HCT116 (cell line): ENCODE data around the gene CACNB1. TPM values are rescaled to one million over a fixed set of nuclear protein-coding genes. Genes with fewer than 3 reads are reported as not detected.

Experiments used
- ATAC-seq: fragments of 200-7000 bp; cut with Tn5 transposase; 2 replicates; pipeline ENCODE4 v1.9.1; 2020; ENCODE audit warnings: mild to moderate bottlenecking, moderate library complexity
- BruUV-seq: library from RNA; stranded (reverse); fragments of 400-500 nt; replicated peaks from 2 replicates; lab custom pipeline; 2021; lab: Mats Ljungman, UMichigan
- CTCF ChIA-PET: fragments of 300-600 bp; sonication (Branson Sonifier 250); formaldehyde crosslinking; loops from one replicate; lab custom pipeline; 2021; ENCODE audit warnings: antibody characterized with exemption; lab: Charles Lee
- POLR2A ChIA-PET: fragments of 300-600, 350-600 bp; sonication (Branson Sonifier 250); formaldehyde crosslinking; loops from one replicate; lab custom pipeline; 2021; ENCODE audit warnings: antibody characterized with exemption; lab: Charles Lee
- RAD21 ChIA-PET, 2 experiments: fragments of 300-600 bp; sonication (Branson Sonifier 250); formaldehyde crosslinking; loops; one replicate each; lab custom pipeline; 2023; ENCODE audit warnings: low total read pairs in 2 of 2; ENCODE audit not compliant: uncharacterized antibody in 2 of 2, unreplicated experiment in 2 of 2, low non-redundant PET in 1 of 2; lab: Charles Lee
- DNase-seq: peaks from one replicate; pipeline ENCODE4 v3.0.0-alpha.2; 2010; ENCODE audit warnings: low read depth, low spot score
- H2AFZ ChIP-seq: fragments of 200-600 bp; shearing (Covaris generic), sonication (generic); 2 replicates; pipeline ENCODE4 v1.6.1; 2017; ENCODE audit warnings: low read depth, mixed run types, mixed read lengths, antibody characterized with exemption, low read length; ENCODE audit not compliant: poor library complexity, severe bottlenecking
- H3K27ac ChIP-seq: 2 replicates; pipeline ENCODE4 v1.5.1; 2012; ENCODE audit warnings: low read depth, low read length
- H3K27me3 ChIP-seq: fragments of 200-600 bp; sonication (generic); 2 replicates; pipeline ENCODE4 v1.6.1; 2016; ENCODE audit warnings: mixed run types, low read length, mixed read lengths; ENCODE audit not compliant: insufficient read depth
- H3K36me3 ChIP-seq, 2 experiments: fragments of 200-500 bp in 1 of 2; fragments of 200-600 bp in 1 of 2; sonication (Bioruptor generic) in 1 of 2; sonication (generic) in 1 of 2; 2 replicates each; pipeline versions ENCODE4 v1.5.1 to v1.6.1; 2014 to 2016; ENCODE audit warnings: low read length in 2 of 2, inconsistent platforms in 1 of 2, mixed read lengths in 1 of 2, mixed run types in 1 of 2; ENCODE audit not compliant: insufficient read depth in 2 of 2, control insufficient read depth in 1 of 2
- H3K4me1 ChIP-seq, 2 experiments: fragments of 200-600 bp in 1 of 2; sonication (generic) in 1 of 2; 2 replicates each; pipeline versions ENCODE4 v1.5.1 to v1.6.1; 2012 to 2017; ENCODE audit warnings: low read length in 2 of 2, inconsistent platforms in 1 of 2, mild to moderate bottlenecking in 1 of 2, mixed read lengths in 1 of 2, mixed run types in 1 of 2, moderate library complexity in 1 of 2; ENCODE audit not compliant: insufficient read depth in 2 of 2, control insufficient read depth in 1 of 2
- H3K4me2 ChIP-seq: fragments of 200-600 bp; sonication (generic); 2 replicates; pipeline ENCODE4 v1.6.1; 2017; ENCODE audit warnings: mixed run types, low read length, mixed read lengths
- H3K4me3 ChIP-seq, 2 experiments: fragments of 200-600 bp in 1 of 2; sonication (generic) in 1 of 2; replicated peaks in 1 of 2; 2 replicates each; pipeline ENCODE4 v1.5.1; 2011 to 2016; ENCODE audit warnings: low read length in 2 of 2, control low read depth in 1 of 2, low read depth in 1 of 2, mild to moderate bottlenecking in 1 of 2, mixed read lengths in 1 of 2, mixed run types in 1 of 2
- H3K79me2 ChIP-seq: fragments of 200-600 bp; sonication (generic); 2 replicates; pipeline ENCODE4 v1.6.1; 2017; ENCODE audit warnings: mild to moderate bottlenecking, mixed run types, low read length, moderate library complexity, mixed read lengths; ENCODE audit not compliant: insufficient read depth
- H3K9ac ChIP-seq: fragments of 200-600 bp; sonication (generic); 2 replicates; pipeline ENCODE4 v1.6.1; 2016; ENCODE audit warnings: low read length, mixed read lengths
- H3K9me2 ChIP-seq: fragments of 200-600 bp; sonication (generic), shearing (Covaris generic); 2 replicates; pipeline ENCODE4 v1.6.1; 2017; ENCODE audit warnings: mixed run types, mild to moderate bottlenecking, moderate library complexity; ENCODE audit not compliant: insufficient read depth
- H3K9me3 ChIP-seq, 2 experiments: fragments of 200-500 bp in 1 of 2; fragments of 200-600 bp in 1 of 2; sonication (Bioruptor generic) in 1 of 2; sonication (generic) in 1 of 2; 2 replicates each; pipeline ENCODE4 v1.6.1; 2014 to 2017; ENCODE audit warnings: low read length in 2 of 2, mixed read lengths in 2 of 2, inconsistent platforms in 1 of 2, low read depth in 1 of 2, mild to moderate bottlenecking in 1 of 2, mixed run types in 1 of 2, moderate library complexity in 1 of 2; ENCODE audit not compliant: control insufficient read depth in 1 of 2, insufficient read depth in 1 of 2
- H4K20me1 ChIP-seq: fragments of 200-600 bp; sonication (generic), shearing (Covaris generic); 2 replicates; pipeline ENCODE4 v1.6.1; 2017; ENCODE audit warnings: mixed run types, mild to moderate bottlenecking, moderate library complexity; ENCODE audit not compliant: insufficient read depth
- CTCF ChIP-seq, 3 experiments: fragments of 200-600 bp in 1 of 3; sonication (generic) in 1 of 3; IDR thresholded peaks in 2 of 3; conservative IDR thresholded peaks in 1 of 3; 2 replicates each; pipeline ENCODE4 v1.5.1; 2012 to 2017; ENCODE audit warnings: low read depth in 2 of 3, low read length in 2 of 3, antibody characterized with exemption in 1 of 3, borderline replicate concordance in 1 of 3, control low read depth in 1 of 3, mild to moderate bottlenecking in 1 of 3, mixed read lengths in 1 of 3, mixed run types in 1 of 3, moderate library complexity in 1 of 3; ENCODE audit not compliant: insufficient read depth in 1 of 3
- EZH2 ChIP-seq: fragments of 200-600 bp; sonication (generic); IDR thresholded peaks from 2 replicates; pipeline ENCODE4 v1.6.1; 2017; ENCODE audit warnings: antibody characterized with exemption, mixed run types
- FOSL1 ChIP-seq: IDR thresholded peaks from 2 replicates; pipeline ENCODE4 v1.6.1; 2012; ENCODE audit warnings: low read depth
- MAX ChIP-seq: IDR thresholded peaks from 2 replicates; pipeline ENCODE4 v1.6.1; 2012
- ZBTB33 ChIP-seq: IDR thresholded peaks from 2 replicates; pipeline ENCODE4 v1.6.1; 2011; ENCODE audit warnings: mild to moderate bottlenecking, low read length, moderate library complexity; ENCODE audit not compliant: insufficient replicate concordance; ENCODE audit errors: extremely low read depth
- intact Hi-C: fragments of 100-400 bp; cut with micrococcal nuclease; formaldehyde crosslinking; loops from 2 replicates; pipeline ENCODE4 v1.10.0; 2022
- total RNA-seq: library from RNA; stranded (reverse); gene quantifications from one replicate; pipeline ENCODE4 v1.2.1, GENCODE V29; 2021; ENCODE audit not compliant: unreplicated experiment

CACNB1 gene
- total RNA-seq, 1 experiment from 2014 or later, result 13.0 TPM

GRCh38 chr17:39225308-39225958, 28.0 kb upstream of the CACNB1 start, which contains the start of gene STAC2:
Gene STAC2, minus strand, starts transcription at chr17:39225945. Its CDS starts 443 bp downstream, at chr17:39225502.
- no peak for ATAC-seq
- no peaks in the 10 kb centered on the region for H3K27me3 ChIP-seq
- H2AFZ ChIP-seq, result no peak within 1 kb of the TSS
- no peaks in the 10 kb centered on the region for H3K79me2 ChIP-seq
- POLR2A ChIA-PET, result no interaction called here
- no peaks in the 10 kb centered on the region for H4K20me1 ChIP-seq
- no peak for DNase-seq
- TF ChIP-seq ZBTB33 (no peak), EZH2 (no peak), CTCF (IDR thresholded peaks at IDR 0.05 in 2 of 3, conservative IDR thresholded peaks at IDR 0.05 in 1 of 3; ENCODE audit: borderline replicate concordance in 1 of 3, insufficient read depth in 1 of 3, low read depth in 2 of 3, low read length in 2 of 3) (no peak), FOSL1 (no peak), MAX (no peak)
- TF ChIP-seq, all 23 proteins: peak for 0
- Histone ChIP-seq H3K4me3 (no peak within 1 kb of the TSS), H3K9ac (no peak within 1 kb of the TSS), H3K36me3 (no peaks in the 10 kb centered on the region), H3K9me2 (no peaks in the 10 kb centered on the region), H3K4me2 (no peak within 1 kb of the TSS), H3K4me1 (peaks cover 7 to 16% of the 10 kb centered on the region in 2 experiments; a peak in 3 of 4 replicates), H3K27ac (no peak within 1 kb of the TSS; the same call in 1 of the 2 replicates), H3K9me3 (no peaks in the 10 kb centered on the region)
- no TSS peak for BruUV-seq
- CTCF ChIA-PET, result no interaction called here
- RAD21 ChIA-PET, result no interaction called here
- intact Hi-C loops, result no loop called here
